DOHH2 (cell line): ENCODE results near the gene ZNF662.

Experiments used
- H3F3A ChIP-seq: fragments of 200-600 bp; sonication (generic), shearing (Covaris generic); 2 replicates; pipeline ENCODE4 v1.6.0; 2016; ENCODE audit warnings: antibody characterized with exemption, mild to moderate bottlenecking; ENCODE audit not compliant: control insufficient read depth, insufficient read depth
- H3K27ac ChIP-seq: fragments of 200-600 bp; sonication (generic); 2 replicates; pipeline ENCODE4 v1.5.1; 2014; ENCODE audit warnings: low read depth, mild to moderate bottlenecking, low read length, moderate library complexity
- H3K27me3 ChIP-seq: fragments of 200-600 bp; sonication (generic); 2 replicates; pipeline ENCODE4 v1.6.1; 2014; ENCODE audit warnings: mild to moderate bottlenecking, low read length, mixed read lengths; ENCODE audit not compliant: control insufficient read depth
- H3K36me3 ChIP-seq: fragments of 200-600 bp; sonication (generic); 2 replicates; pipeline ENCODE4 v1.6.1; 2014; ENCODE audit warnings: mild to moderate bottlenecking, low read length, moderate library complexity, mixed read lengths; ENCODE audit not compliant: control insufficient read depth
- H3K4me1 ChIP-seq: fragments of 200-600 bp; sonication (generic); 2 replicates; pipeline ENCODE4 v1.6.1; 2014; ENCODE audit warnings: mild to moderate bottlenecking, low read length, mixed read lengths; ENCODE audit not compliant: control insufficient read depth
- H3K4me2 ChIP-seq: fragments of 200-600 bp; sonication (generic); 2 replicates; pipeline ENCODE4 v1.6.0; 2014; ENCODE audit warnings: mild to moderate bottlenecking, low read length, moderate library complexity
- H3K4me3 ChIP-seq: fragments of 200-600 bp; sonication (generic); 2 replicates; pipeline ENCODE4 v1.5.1; 2014; ENCODE audit warnings: mild to moderate bottlenecking, low read length, mixed read lengths
- H3K79me2 ChIP-seq: fragments of 200-600 bp; sonication (generic); 2 replicates; pipeline ENCODE4 v1.6.1; 2014; ENCODE audit warnings: mild to moderate bottlenecking, low read length, mixed read lengths; ENCODE audit not compliant: control insufficient read depth
- H3K9me2 ChIP-seq: fragments of 200-600 bp; sonication (generic); replicated peaks from 2 replicates; pipeline ENCODE4 v1.6.1; 2014; ENCODE audit warnings: mild to moderate bottlenecking, low read length, mixed read lengths; ENCODE audit not compliant: control insufficient read depth
- H3K9me3 ChIP-seq: fragments of 200-600 bp; sonication (generic); 2 replicates; pipeline ENCODE4 v1.6.1; 2014; ENCODE audit warnings: antibody characterized with exemption, low read length, mixed read lengths; ENCODE audit not compliant: control insufficient read depth, insufficient read depth
- H4K20me1 ChIP-seq: fragments of 200-600 bp; sonication (generic); 2 replicates; pipeline ENCODE4 v1.6.0; 2014; ENCODE audit warnings: low read depth, mild to moderate bottlenecking, antibody characterized with exemption, low read length, moderate library complexity; ENCODE audit not compliant: control insufficient read depth, insufficient read depth
- CTCF ChIP-seq: fragments of 200-600 bp; sonication (generic); IDR thresholded peaks from one replicate; pipeline ENCODE4 v1.5.1; 2014; ENCODE audit warnings: antibody characterized with exemption, mild to moderate bottlenecking, low read depth, low read length; ENCODE audit not compliant: poor library complexity, severe bottlenecking
- EZH2phosphoT487 ChIP-seq: fragments of 200-600 bp; sonication (generic); IDR thresholded peaks from 2 replicates; pipeline ENCODE4 v1.6.1; 2017; ENCODE audit warnings: borderline replicate concordance, mild to moderate bottlenecking, antibody characterized with exemption, low read length, moderate library complexity, mixed read lengths

The ZNF662 gene

GRCh38 chr3:42936157-42936981 lies 30.4 kb downstream of the ZNF662 start:
- TF ChIP-seq EZH2phosphoT487 (no peak), CTCF (no peak)
- no peaks in the 10 kb centered on the region for H3K9me2 ChIP-seq
- H3K27me3 ChIP-seq, result no peaks in the 10 kb centered on the region
- no peak overlapping the region for H3K4me2 ChIP-seq
- no peaks in the 10 kb centered on the region for H3F3A ChIP-seq
- H4K20me1 ChIP-seq, result no peaks in the 10 kb centered on the region
- H3K36me3 ChIP-seq, result no peaks in the 10 kb centered on the region
- H3K4me1 ChIP-seq, result no peaks in the 10 kb centered on the region
- H3K9me3 ChIP-seq, result no peaks in the 10 kb centered on the region
- H3K4me3 ChIP-seq, result no peak overlapping the region
- H3K27ac ChIP-seq, result no peak overlapping the region
- H3K79me2 ChIP-seq, result no peaks in the 10 kb centered on the region

- Histone ChIP-seq H3K79me2 (no peaks in the 10 kb centered on the region), H3K36me3 (no peaks in the 10 kb centered on the region), H3K9me3 (no peaks in the 10 kb centered on the region), H3K27me3 (no peaks in the 10 kb centered on the region), H4K20me1 (no peaks in the 10 kb centered on the region), H3K4me1 (no peaks in the 10 kb centered on the region), H3F3A (no peaks in the 10 kb centered on the region), H3K9me2 (no peaks in the 10 kb centered on the region), H3K4me2 (no peak overlapping the region), H3K27ac (no peak overlapping the region), H3K4me3 (no peak overlapping the region)
- TF ChIP-seq CTCF (no peak), EZH2phosphoT487 (no peak)
Measured at GRCh38 chr3:42937334-42937733, 31.4 kb downstream of the ZNF662 start.

- no peaks in the 10 kb centered on the region for H3K36me3 ChIP-seq
- H3K27me3 ChIP-seq, result peaks cover 8% of the 10 kb centered on the region
- H3K4me1 ChIP-seq, result no peaks in the 10 kb centered on the region
- H4K20me1 ChIP-seq, result no peaks in the 10 kb centered on the region
- no peak overlapping the region for H3K27ac ChIP-seq
- no peak overlapping the region for H3K4me3 ChIP-seq
- no peak overlapping the region for H3K4me2 ChIP-seq
- no peaks in the 10 kb centered on the region for H3F3A ChIP-seq
- H3K9me3 ChIP-seq, result no peaks in the 10 kb centered on the region
- no peaks in the 10 kb centered on the region for H3K79me2 ChIP-seq
- H3K9me2 ChIP-seq, result no peaks in the 10 kb centered on the region
- TF ChIP-seq EZH2phosphoT487 (no peak), CTCF (no peak)
Measured at GRCh38 chr3:42942693-42943092, 36.8 kb downstream of the ZNF662 start.
